Measurements from ENCODE around the gene UBE2D2. TPM values are rescaled to one million over a fixed set of nuclear protein-coding genes. Genes with fewer than 3 reads are reported as not detected.

The UBE2D2 gene
- total and polyA plus RNA-seq, 2 of the 13 experiments (the other 11 are each of a cell fraction or from before 2014, with no cell fraction given), result 79.1 to 109 TPM

- ChIA-PET POLR2A (no interaction called here), CTCF (ENCODE audit: low intra/inter-chr PET ratio, low total read pairs) (no interaction called here)
- no peaks in the 10 kb centered on the region for H3K27me3 ChIP-seq (ENCODE audit: control insufficient read depth in 1 of 2, insufficient read depth in 2 of 2, low read length in 2 of 2)
- in situ Hi-C loops (cut with HindIII; ENCODE audit: extremely low pct_ligation_motif_present, low pct_unique_long_range_greater_than_20kb) (no loop called here), intact Hi-C loops (cut with micrococcal nuclease; ENCODE audit: unreplicated experiment) (no loop called here)
- peaks cover 42% of the 10 kb centered on the region for H4K20me1 ChIP-seq (ENCODE audit: insufficient read depth, low read length)
- no peak; the same call in 2 of the 3 replicates for ATAC-seq
- WGBS (ENCODE audit: low lambda C conversion rate), result 95% methylated on average over 3 of the region's 3 CpGs
- H2AFZ ChIP-seq (ENCODE audit: low read length), result no peak overlapping the region
- no peak overlapping the region for H3K9ac ChIP-seq (ENCODE audit: insufficient read depth, low read depth, low read length)
- H3K9me3 ChIP-seq (ENCODE audit: low read length), result no peaks in the 10 kb centered on the region
- peaks cover 9 to 32% of the 10 kb centered on the region in 2 experiments; a peak in 4 of 5 replicates for H3K36me3 ChIP-seq (replicated peaks in 1 of 2; ENCODE audit: control insufficient read depth in 1 of 2, insufficient read depth in 2 of 2, low read length in 2 of 2)
- no peak for DNase-seq (ENCODE audit: low spot score)
- H3K4me1 ChIP-seq (ENCODE audit: insufficient read depth, low read length), result peaks cover 35% of the 10 kb centered on the region
- no peak for FAIRE-seq
- no peak overlapping the region for H3K27ac ChIP-seq (ENCODE audit: extremely low read length, insufficient read depth, low read length)
- TF ChIP-seq, protein P1, sequence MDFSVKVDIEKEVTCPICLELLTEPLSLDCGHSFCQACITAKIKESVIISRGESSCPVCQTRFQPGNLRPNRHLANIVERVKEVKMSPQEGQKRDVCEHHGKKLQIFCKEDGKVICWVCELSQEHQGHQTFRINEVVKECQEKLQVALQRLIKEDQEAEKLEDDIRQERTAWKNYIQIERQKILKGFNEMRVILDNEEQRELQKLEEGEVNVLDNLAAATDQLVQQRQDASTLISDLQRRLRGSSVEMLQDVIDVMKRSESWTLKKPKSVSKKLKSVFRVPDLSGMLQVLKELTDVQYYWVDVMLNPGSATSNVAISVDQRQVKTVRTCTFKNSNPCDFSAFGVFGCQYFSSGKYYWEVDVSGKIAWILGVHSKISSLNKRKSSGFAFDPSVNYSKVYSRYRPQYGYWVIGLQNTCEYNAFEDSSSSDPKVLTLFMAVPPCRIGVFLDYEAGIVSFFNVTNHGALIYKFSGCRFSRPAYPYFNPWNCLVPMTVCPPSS (IDR thresholded peaks at IDR 0.05), result no peak
- TF ChIP-seq HMGA1 (CRISPR knock-in tag; conservative IDR thresholded peaks at IDR 0.05) (no peak), NR2C2 (CRISPR knock-in tag; IDR thresholded peaks at IDR 0.05; ENCODE audit: borderline replicate concordance) (no peak), ARNTL (CRISPR knock-in tag; IDR thresholded peaks at IDR 0.05) (no peak), MEIS2 (CRISPR knock-in tag; IDR thresholded peaks at IDR 0.05) (no peak), ZNF782 (CRISPR knock-in tag; IDR thresholded peaks at IDR 0.05; ENCODE audit: borderline replicate concordance) (no peak), ZNF3 (CRISPR knock-in tag; IDR thresholded peaks at IDR 0.05) (no peak), TAF1 (CRISPR knock-in tag; IDR thresholded peaks at IDR 0.05) (no peak), NFIB (CRISPR knock-in tag; IDR thresholded peaks at IDR 0.05; ENCODE audit: borderline replicate concordance) (no peak), IRX3 (CRISPR knock-in tag; IDR thresholded peaks at IDR 0.05; ENCODE audit: borderline replicate concordance, low read depth) (no peak), ZNF263 (CRISPR knock-in tag; IDR thresholded peaks at IDR 0.05) (no peak; the same call in 1 of the 2 replicates), GABPA (IDR thresholded peaks at IDR 0.05; ENCODE audit: low read depth, low read length) (no peak), GABPA (CRISPR knock-in tag; IDR thresholded peaks at IDR 0.05; ENCODE audit: low read depth) (no peak), MXI1 (IDR thresholded peaks at IDR 0.05; ENCODE audit: borderline replicate concordance, low read depth, low read length) (no peak), ZNF260 (CRISPR knock-in tag; IDR thresholded peaks at IDR 0.05; ENCODE audit: borderline replicate concordance, low read depth) (no peak), ZNF775 (CRISPR knock-in tag; IDR thresholded peaks at IDR 0.05; ENCODE audit: borderline replicate concordance) (no peak)
- TF ChIP-seq, protein P2, sequence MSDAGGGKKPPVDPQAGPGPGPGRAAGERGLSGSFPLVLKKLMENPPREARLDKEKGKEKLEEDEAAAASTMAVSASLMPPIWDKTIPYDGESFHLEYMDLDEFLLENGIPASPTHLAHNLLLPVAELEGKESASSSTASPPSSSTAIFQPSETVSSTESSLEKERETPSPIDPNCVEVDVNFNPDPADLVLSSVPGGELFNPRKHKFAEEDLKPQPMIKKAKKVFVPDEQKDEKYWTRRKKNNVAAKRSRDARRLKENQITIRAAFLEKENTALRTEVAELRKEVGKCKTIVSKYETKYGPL (CRISPR knock-in tag; IDR thresholded peaks at IDR 0.05), result no peak
- TF ChIP-seq, protein P3, sequence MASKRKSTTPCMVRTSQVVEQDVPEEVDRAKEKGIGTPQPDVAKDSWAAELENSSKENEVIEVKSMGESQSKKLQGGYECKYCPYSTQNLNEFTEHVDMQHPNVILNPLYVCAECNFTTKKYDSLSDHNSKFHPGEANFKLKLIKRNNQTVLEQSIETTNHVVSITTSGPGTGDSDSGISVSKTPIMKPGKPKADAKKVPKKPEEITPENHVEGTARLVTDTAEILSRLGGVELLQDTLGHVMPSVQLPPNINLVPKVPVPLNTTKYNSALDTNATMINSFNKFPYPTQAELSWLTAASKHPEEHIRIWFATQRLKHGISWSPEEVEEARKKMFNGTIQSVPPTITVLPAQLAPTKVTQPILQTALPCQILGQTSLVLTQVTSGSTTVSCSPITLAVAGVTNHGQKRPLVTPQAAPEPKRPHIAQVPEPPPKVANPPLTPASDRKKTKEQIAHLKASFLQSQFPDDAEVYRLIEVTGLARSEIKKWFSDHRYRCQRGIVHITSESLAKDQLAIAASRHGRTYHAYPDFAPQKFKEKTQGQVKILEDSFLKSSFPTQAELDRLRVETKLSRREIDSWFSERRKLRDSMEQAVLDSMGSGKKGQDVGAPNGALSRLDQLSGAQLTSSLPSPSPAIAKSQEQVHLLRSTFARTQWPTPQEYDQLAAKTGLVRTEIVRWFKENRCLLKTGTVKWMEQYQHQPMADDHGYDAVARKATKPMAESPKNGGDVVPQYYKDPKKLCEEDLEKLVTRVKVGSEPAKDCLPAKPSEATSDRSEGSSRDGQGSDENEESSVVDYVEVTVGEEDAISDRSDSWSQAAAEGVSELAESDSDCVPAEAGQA (IDR thresholded peaks at IDR 0.05; ENCODE audit: low read depth), result no peak
- TF ChIP-seq, protein P3 (CRISPR knock-in tag; IDR thresholded peaks at IDR 0.05; ENCODE audit: borderline replicate concordance), result no peak
- H3K79me2 ChIP-seq (ENCODE audit: insufficient read depth, low read length), result peaks cover 53% of the 10 kb centered on the region
- no peak overlapping the region for H3K4me3 ChIP-seq (replicated peaks in 1 of 3; ENCODE audit: insufficient read depth in 1 of 3, low read depth in 2 of 3, low read length in 3 of 3)
- H3K4me2 ChIP-seq (ENCODE audit: low read depth, low read length), result no peak overlapping the region
- no TSS peak for BruUV-seq (replicated peaks)
Observed at GRCh38 chr5:139676406-139676805, 115.3 kb downstream of the UBE2D2 start.
